Retinal pigment epithelial cell (primary cell): ENCODE measurements around the gene ANKS3.

Experiments used
- DNase-seq: peaks from one replicate; pipeline ENCODE4 v3.0.0-alpha.2; 2010; ENCODE audit warnings: low read depth
- H3K4me3 ChIP-seq: 2 replicates; pipeline ENCODE4 v1.5.1; 2011; ENCODE audit warnings: mild to moderate bottlenecking, low read length, control low read depth, moderate library complexity
- CTCF ChIP-seq: conservative IDR thresholded peaks from 2 replicates; pipeline ENCODE4 v1.5.1; 2011; ENCODE audit warnings: low read depth, low read length, control low read depth, inconsistent platforms

The ANKS3 gene

GRCh38 chr16:4691666-4692412, 42.2 kb downstream of the ANKS3 start:
- no peak for TF ChIP-seq CTCF
- H3K4me3 ChIP-seq = no peak overlapping the region
- DNase-seq = no peak

- TF ChIP-seq CTCF = no peak
- no peak overlapping the region for H3K4me3 ChIP-seq
- no peak for DNase-seq
Observed at GRCh38 chr16:4690946-4691665, 43.0 kb downstream of the ANKS3 start.

GRCh38 chr16:4689864-4690704, 44.0 kb downstream of the ANKS3 start:
- no peak overlapping the region for H3K4me3 ChIP-seq
- TF ChIP-seq CTCF = no peak
- no peak for DNase-seq

GRCh38 chr16:4689091-4689671, 44.9 kb downstream of the ANKS3 start:
- no peak for TF ChIP-seq CTCF
- no peak overlapping the region for H3K4me3 ChIP-seq
- DNase-seq = no peak

GRCh38 chr16:4688674-4689045, 45.4 kb downstream of the ANKS3 start:
- DNase-seq = no peak
- H3K4me3 ChIP-seq = no peak overlapping the region
- no peak for TF ChIP-seq CTCF

GRCh38 chr16:4687946-4688673, 46.0 kb downstream of the ANKS3 start:
- DNase-seq = no peak
- no peak for TF ChIP-seq CTCF
- H3K4me3 ChIP-seq = no peak overlapping the region
